Mesendoderm (in vitro differentiated cells): ENCODE data around the gene LAG3.
A peak's percentile ranks its signal among the peaks of the same experiment; 100 is the strongest.

Source experiments
- DNase-seq: peaks from one replicate; pipeline ENCODE4 v3.0.0; 2013
- H2AK5ac ChIP-seq: 2 replicates; pipeline ENCODE4 v1.6.1; 2013; ENCODE audit warnings: low read length, inconsistent platforms
- H2BK120ac ChIP-seq: 2 replicates; pipeline ENCODE4 v1.6.1; 2013; ENCODE audit warnings: low read depth, mild to moderate bottlenecking, low read length, moderate library complexity, mixed read lengths
- H2BK15ac ChIP-seq: replicated peaks from 2 replicates; pipeline ENCODE4 v1.6.1; 2013; ENCODE audit warnings: low read depth, mild to moderate bottlenecking, moderate library complexity
- H2BK5ac ChIP-seq: 2 replicates; pipeline ENCODE4 v1.6.1; 2013; ENCODE audit warnings: low read length, inconsistent platforms
- H3K18ac ChIP-seq: 2 replicates; pipeline ENCODE4 v1.6.1; 2013; ENCODE audit warnings: mild to moderate bottlenecking, low read length, mixed read lengths
- H3K23ac ChIP-seq: one replicate; pipeline ENCODE4 v1.6.1; 2013; ENCODE audit warnings: low read length
- H3K27ac ChIP-seq: 2 replicates; pipeline ENCODE4 v1.5.1; 2013; ENCODE audit warnings: low read depth, mild to moderate bottlenecking, inconsistent platforms, low read length, moderate library complexity
- H3K27me3 ChIP-seq: 2 replicates; pipeline ENCODE4 v1.6.1; 2013; ENCODE audit warnings: low read length, control low read depth, mild to moderate bottlenecking, inconsistent platforms; ENCODE audit not compliant: insufficient read depth, poor library complexity
- H3K36me3 ChIP-seq: 2 replicates; pipeline ENCODE4 v1.6.1; 2013; ENCODE audit warnings: low read length, inconsistent platforms; ENCODE audit not compliant: control insufficient read depth, insufficient read depth
- H3K4ac ChIP-seq: one replicate; pipeline ENCODE4 v1.6.1; 2013; ENCODE audit warnings: low read depth, mild to moderate bottlenecking, low read length, moderate library complexity
- H3K4me1 ChIP-seq: 2 replicates; pipeline ENCODE4 v1.6.1; 2013; ENCODE audit warnings: low read depth, low read length, inconsistent platforms; ENCODE audit not compliant: control insufficient read depth
- H3K4me2 ChIP-seq: 2 replicates; pipeline ENCODE4 v1.6.1; 2013; ENCODE audit warnings: low read length
- H3K4me3 ChIP-seq: 2 replicates; pipeline ENCODE4 v1.5.1; 2013; ENCODE audit warnings: mild to moderate bottlenecking, low read length
- H3K56ac ChIP-seq: one replicate; pipeline ENCODE4 v1.6.1; 2013; ENCODE audit warnings: low read length
- H3K79me1 ChIP-seq: 2 replicates; pipeline ENCODE4 v1.6.1; 2013; ENCODE audit warnings: low read length, inconsistent platforms
- H3K79me2 ChIP-seq: 2 replicates; pipeline ENCODE4 v1.6.1; 2013; ENCODE audit warnings: mild to moderate bottlenecking, low read length; ENCODE audit not compliant: control insufficient read depth, insufficient read depth
- H3K9ac ChIP-seq: 2 replicates; pipeline ENCODE4 v1.6.1; 2013; ENCODE audit warnings: low read length, inconsistent platforms
- H4K5ac ChIP-seq: one replicate; pipeline ENCODE4 v1.6.1; 2013; ENCODE audit warnings: low read length
- H4K8ac ChIP-seq: one replicate; pipeline ENCODE4 v1.6.1; 2013; ENCODE audit warnings: low read depth, mild to moderate bottlenecking, control low read depth, low read length, moderate library complexity
- WGBS: extraction: QIAGEN DNeasy Blood & Tissue Kit; methylation state at CpG from one replicate; pipeline ENCODE4 v1.1.7; 2013; ENCODE audit warnings: low lambda C conversion rate, missing lambda C conversion rate; ENCODE audit not compliant: insufficient coverage; ENCODE audit errors: extremely low coverage; 5-methylcytosine and 5-hydroxymethylcytosine counted together

Gene LAG3

DNA sequence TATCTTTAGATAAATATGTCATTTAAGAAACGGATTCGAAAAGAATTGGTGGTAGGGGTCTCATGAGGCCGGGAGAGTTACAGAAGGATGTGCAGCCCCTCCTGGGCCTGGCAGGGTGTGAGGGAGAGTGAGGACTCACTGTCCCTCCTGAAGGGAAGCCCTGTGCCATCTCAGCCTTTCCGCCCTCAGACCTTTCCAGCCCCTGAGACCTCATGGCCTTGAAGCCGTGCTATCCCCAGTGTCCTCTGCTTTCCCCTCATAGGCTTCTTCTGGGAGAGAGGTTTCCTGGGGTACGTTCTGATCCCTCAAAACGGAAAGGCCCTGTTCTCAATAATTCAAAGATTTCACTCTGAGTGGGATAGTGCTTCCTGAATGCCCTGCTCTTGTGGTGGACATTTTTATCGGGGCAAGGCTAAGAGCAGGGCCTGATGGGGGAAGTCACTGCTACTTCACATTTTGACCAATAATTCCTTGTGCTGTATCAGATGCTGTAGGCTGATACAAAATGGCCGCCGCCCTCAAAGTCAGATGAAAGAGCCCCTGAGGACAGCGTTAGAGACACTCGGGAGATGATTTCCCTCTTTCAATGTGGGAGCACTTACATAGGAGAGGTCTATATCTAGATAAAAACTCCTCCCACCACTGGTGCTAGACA is 18.3 kb downstream of the LAG3 start:
- H3K4me1 ChIP-seq = peaks cover 3% of the 10 kb centered on the region
- no peaks in the 10 kb centered on the region for H3K36me3 ChIP-seq
- no peaks in the 10 kb centered on the region for H3K79me1 ChIP-seq
- no peak overlapping the region for H3K4ac ChIP-seq
- H3K23ac ChIP-seq = no peak overlapping the region
- H3K56ac ChIP-seq = no peak overlapping the region
- no peak overlapping the region for H3K4me3 ChIP-seq
- H4K8ac ChIP-seq = no peak overlapping the region
- H3K9ac ChIP-seq = no peak overlapping the region
- no peak overlapping the region for H2BK5ac ChIP-seq
- H3K27ac ChIP-seq = no peak overlapping the region
- no peak overlapping the region for H2BK120ac ChIP-seq
- H4K5ac ChIP-seq = no peak overlapping the region
- no peaks in the 10 kb centered on the region for H3K79me2 ChIP-seq
- no CpG with 5 or more reads among the region's 12 CpGs for WGBS
- no peak overlapping the region for H3K18ac ChIP-seq
- DNase-seq = no peak
- H3K27me3 ChIP-seq = no peaks in the 10 kb centered on the region
- H2AK5ac ChIP-seq = no peak overlapping the region
- H3K4me2 ChIP-seq = no peak overlapping the region
- H2BK15ac ChIP-seq = no peak overlapping the region

- WGBS = no CpG with 5 or more reads among the region's 13 CpGs
- Histone ChIP-seq H3K9ac (no peak overlapping the region), H3K23ac (no peak overlapping the region)
Observed at GRCh38 chr12:6791931-6792520, 19.7 kb downstream of the LAG3 start.

DNA sequence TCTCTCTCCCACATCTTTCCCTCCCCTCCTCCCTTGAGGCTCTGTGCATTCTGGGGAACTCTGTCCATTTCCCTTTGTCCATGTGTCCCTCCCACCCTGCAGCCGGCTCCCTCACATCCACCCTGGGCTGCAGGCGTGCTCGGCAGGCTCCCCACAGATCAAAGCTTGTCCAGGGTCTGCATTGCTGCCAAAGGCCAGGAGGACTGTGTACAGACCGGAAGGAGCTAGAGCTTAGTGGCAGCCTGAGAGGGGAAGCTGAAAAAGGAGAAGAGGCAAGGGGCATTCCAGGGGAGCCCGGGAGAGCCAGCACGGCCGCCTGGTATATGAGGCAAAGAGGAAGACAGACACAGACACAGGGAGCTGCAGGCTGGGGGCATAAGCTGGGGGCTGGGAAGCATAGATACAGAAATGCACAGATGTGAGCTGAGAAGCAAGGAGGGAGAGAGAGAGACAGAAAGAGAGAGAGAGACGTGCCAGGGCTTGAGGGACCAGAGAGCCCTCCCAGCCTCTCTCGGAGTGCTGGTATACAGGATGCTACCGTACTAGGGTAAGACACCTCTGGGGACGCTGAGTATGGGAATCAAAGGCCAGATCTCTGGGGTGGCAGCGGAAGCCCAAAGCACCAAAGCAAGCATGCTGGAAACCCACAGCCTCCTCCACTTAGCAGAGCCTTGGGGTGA is 20.3 kb downstream of the LAG3 start:
- H3K9ac ChIP-seq = no peak overlapping the region
- no peak overlapping the region for H3K27ac ChIP-seq
- DNase-seq = no peak
- H3K79me2 ChIP-seq = no peaks in the 10 kb centered on the region
- H2BK15ac ChIP-seq = no peak overlapping the region
- H3K23ac ChIP-seq = no peak overlapping the region
- H3K4me3 ChIP-seq = no peak overlapping the region
- no peaks in the 10 kb centered on the region for H3K36me3 ChIP-seq
- no peaks in the 10 kb centered on the region for H3K27me3 ChIP-seq
- H3K4ac ChIP-seq = no peak overlapping the region
- H3K79me1 ChIP-seq = no peaks in the 10 kb centered on the region
- H3K4me1 ChIP-seq = peaks cover 3% of the 10 kb centered on the region
- no peak overlapping the region for H2BK5ac ChIP-seq
- H3K4me2 ChIP-seq = no peak overlapping the region
- H3K18ac ChIP-seq = no peak overlapping the region
- H2BK120ac ChIP-seq = no peak overlapping the region
- no peak overlapping the region for H4K5ac ChIP-seq
- no peak overlapping the region for H3K56ac ChIP-seq
- no peak overlapping the region for H2AK5ac ChIP-seq
- WGBS = no CpG with 5 or more reads among the region's 12 CpGs
- H4K8ac ChIP-seq = no peak overlapping the region

More at GRCh38 chr12:6791931-6792520, 19.7 kb downstream of the LAG3 start:
- Histone ChIP-seq H3K4ac (no peak overlapping the region), H3K56ac (no peak overlapping the region), H2AK5ac (no peak overlapping the region), H3K4me3 (no peak overlapping the region), H3K27me3 (no peaks in the 10 kb centered on the region), H3K4me1 (peaks cover 3% of the 10 kb centered on the region), H2BK5ac (no peak overlapping the region), H4K5ac (no peak overlapping the region), H3K79me2 (no peaks in the 10 kb centered on the region), H2BK120ac (no peak overlapping the region), H3K18ac (no peak overlapping the region), H3K4me2 (no peak overlapping the region), H2BK15ac (no peak overlapping the region), H3K79me1 (no peaks in the 10 kb centered on the region), H3K27ac (no peak overlapping the region), H3K36me3 (no peaks in the 10 kb centered on the region), H4K8ac (no peak overlapping the region)
- no peak for DNase-seq

DNA sequence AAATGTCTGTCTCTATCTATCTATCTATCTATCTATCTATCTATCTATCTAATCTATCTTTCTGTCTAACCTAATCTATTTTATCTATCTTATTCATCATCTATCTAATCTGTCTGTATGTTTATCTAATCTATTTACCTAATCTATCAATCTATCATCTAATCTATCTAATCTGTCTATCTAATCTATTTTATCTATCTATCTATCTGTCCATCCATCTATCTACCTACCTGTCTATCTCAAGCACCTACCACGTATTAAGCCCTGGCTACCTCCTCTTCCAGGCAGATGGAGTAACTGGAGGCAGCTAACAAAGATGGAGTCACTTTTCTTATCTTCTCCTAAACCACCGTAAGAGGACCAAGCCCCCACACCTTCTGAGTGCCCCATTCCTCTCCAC is 22.8 kb downstream of the LAG3 start:
- Histone ChIP-seq H3K79me2 (no peaks in the 10 kb centered on the region), H3K36me3 (no peaks in the 10 kb centered on the region), H3K4me3 (no peak overlapping the region), H2BK5ac (no peak overlapping the region), H3K27me3 (no peaks in the 10 kb centered on the region), H4K5ac (no peak overlapping the region), H2BK120ac (no peak overlapping the region), H3K4me1 (no peaks in the 10 kb centered on the region), H3K79me1 (no peaks in the 10 kb centered on the region), H3K9ac (no peak overlapping the region), H3K18ac (no peak overlapping the region), H3K4me2 (no peak overlapping the region), H3K23ac (no peak overlapping the region), H2AK5ac (no peak overlapping the region), H3K27ac (no peak overlapping the region), H3K4ac (no peak overlapping the region), H2BK15ac (no peak overlapping the region), H4K8ac (no peak overlapping the region), H3K56ac (no peak overlapping the region)
- DNase-seq = peak; percentile 58
- WGBS = no CpG with 5 or more reads among the region's 2 CpGs

GRCh38 chr12:6796576-6796975 is 24.3 kb downstream of the LAG3 start:
- H3K4me1 ChIP-seq = no peaks in the 10 kb centered on the region
- H3K27ac ChIP-seq = no peak overlapping the region
- no peak overlapping the region for H2AK5ac ChIP-seq
- H3K23ac ChIP-seq = no peak overlapping the region
- H3K4ac ChIP-seq = no peak overlapping the region
- no peak overlapping the region for H3K9ac ChIP-seq
- H3K56ac ChIP-seq = no peak overlapping the region
- H2BK5ac ChIP-seq = no peak overlapping the region
- no peaks in the 10 kb centered on the region for H3K79me2 ChIP-seq
- H3K4me3 ChIP-seq = no peak overlapping the region
- no peaks in the 10 kb centered on the region for H3K27me3 ChIP-seq
- no peak overlapping the region for H3K18ac ChIP-seq
- DNase-seq = no peak
- H2BK120ac ChIP-seq = no peak overlapping the region
- no peak overlapping the region for H3K4me2 ChIP-seq
- WGBS = no CpG with 5 or more reads among the region's 4 CpGs
- H3K36me3 ChIP-seq = no peaks in the 10 kb centered on the region
- H3K79me1 ChIP-seq = no peaks in the 10 kb centered on the region
- H2BK15ac ChIP-seq = no peak overlapping the region
- no peak overlapping the region for H4K8ac ChIP-seq
- no peak overlapping the region for H4K5ac ChIP-seq
